HG03354 (cell line): ENCODE data around the gene CGNL1.
A peak's percentile ranks its signal among the peaks of the same experiment; 100 is the strongest.

Experiments
- ATAC-seq: cut with Tn5 transposase; IDR thresholded peaks from one replicate; pipeline ENCODE4 v1.9.1; 2021; ENCODE audit warnings: mild to moderate bottlenecking; ENCODE audit not compliant: unreplicated experiment, poor library complexity, severe bottlenecking

Gene CGNL1

GRCh38 chr15:57554812-57555179 lies 178.5 kb downstream of the CGNL1 start:
- no peak for ATAC-seq

- ATAC-seq = no peak
Measured at GRCh38 chr15:57555270-57555669, 179.0 kb downstream of the CGNL1 start.

- no peak for ATAC-seq
Measured at GRCh38 chr15:57556040-57556439, 179.7 kb downstream of the CGNL1 start.

- no peak for ATAC-seq
Measured at GRCh38 chr15:57557267-57557666, 181.0 kb downstream of the CGNL1 start.

DNA sequence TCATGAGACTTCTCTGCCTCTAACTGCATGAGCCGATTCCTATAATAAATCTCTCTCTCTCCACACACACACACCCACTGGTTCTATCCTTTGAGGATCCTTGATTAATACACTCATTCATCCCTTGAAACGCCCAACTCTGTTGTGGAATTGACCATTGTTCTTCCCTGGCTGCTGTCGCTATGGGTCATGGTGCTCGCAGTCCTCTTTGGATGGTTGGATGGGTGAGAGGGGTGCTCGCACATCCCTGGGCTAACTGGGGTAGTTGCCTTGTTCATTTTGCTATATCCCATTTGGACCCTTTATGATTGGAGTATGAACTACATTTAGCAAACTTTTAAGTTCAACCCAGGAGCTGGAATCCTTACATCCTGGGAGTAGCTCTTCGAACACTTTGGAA lies 181.5 kb downstream of the CGNL1 start:
- no peak for ATAC-seq

DNA sequence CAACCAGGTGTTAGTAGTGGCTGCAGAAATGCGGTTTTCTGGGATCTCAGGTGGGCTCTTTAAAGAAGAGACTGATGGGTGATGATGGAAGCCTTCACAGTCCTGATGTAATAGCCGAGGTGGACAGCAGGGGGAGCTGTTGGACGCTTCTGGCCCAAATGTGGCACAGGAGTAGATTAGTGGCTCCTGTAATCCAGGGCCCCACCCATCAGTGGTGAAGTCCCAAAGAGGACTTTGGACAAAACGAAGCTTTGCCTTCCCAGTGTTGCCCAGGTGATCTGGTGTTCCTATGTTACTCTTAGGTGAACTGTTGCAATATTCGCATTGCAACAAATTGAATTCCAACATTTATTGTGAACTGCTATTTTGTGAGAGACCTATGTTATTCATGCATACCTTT lies 183.6 kb downstream of the CGNL1 start:
- peak; percentile 45 for ATAC-seq

GRCh38 chr15:57561041-57561711 lies 184.9 kb downstream of the CGNL1 start:
- ATAC-seq = peak; percentile 84

DNA sequence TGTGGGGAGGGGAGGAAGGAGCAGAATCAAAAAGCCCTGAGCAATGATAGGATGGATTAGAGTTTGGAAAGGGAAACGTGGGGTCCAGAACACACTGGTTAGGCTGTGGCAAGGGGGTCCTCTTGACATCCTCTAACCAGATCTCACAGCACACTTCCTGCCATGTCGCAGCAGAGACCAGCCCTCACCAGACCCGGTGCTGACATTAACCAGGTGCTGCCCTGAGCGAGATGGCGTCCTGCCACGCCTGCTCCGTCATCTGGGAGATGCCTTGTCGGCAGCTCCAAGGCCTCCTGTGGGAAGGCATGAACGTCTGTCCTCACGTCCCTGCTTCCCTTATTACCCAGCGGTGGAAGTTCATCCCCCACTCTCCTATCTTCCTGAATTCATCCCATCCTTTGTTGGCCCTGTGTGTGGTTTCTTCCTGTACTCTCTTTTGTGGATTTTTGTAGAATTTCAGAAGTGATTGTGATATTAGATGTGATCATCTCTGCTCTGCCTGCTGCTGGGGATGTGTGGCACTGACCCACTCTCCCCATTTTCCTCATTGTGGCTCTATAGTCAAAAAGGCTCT lies 186.0 kb downstream of the CGNL1 start:
- no peak for ATAC-seq

GRCh38 chr15:57563416-57563815 lies 187.1 kb downstream of the CGNL1 start:
- ATAC-seq = no peak

DNA sequence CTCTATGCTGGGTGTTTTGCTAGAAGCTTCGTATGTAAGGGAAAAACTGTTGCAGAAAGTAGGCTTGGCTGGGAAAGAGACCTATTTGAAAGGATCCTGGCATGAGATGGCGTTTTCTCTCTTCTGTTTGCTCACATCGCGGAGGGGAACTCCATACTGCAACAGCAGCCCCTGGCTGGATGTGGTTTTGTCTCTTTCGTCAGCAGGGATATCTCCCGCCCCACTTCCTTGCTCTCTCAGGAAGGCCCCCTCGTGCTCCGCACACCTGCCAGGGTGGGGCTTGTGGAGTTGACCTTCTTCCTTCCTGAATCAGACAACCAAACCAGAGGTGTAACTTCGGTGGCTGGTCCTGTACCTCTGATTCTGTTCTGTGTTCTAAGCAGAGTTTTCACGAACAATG lies 189.0 kb downstream of the CGNL1 start:
- ATAC-seq = no peak

- no peak for ATAC-seq
Measured at GRCh38 chr15:57566834-57567233, 190.5 kb downstream of the CGNL1 start.

DNA sequence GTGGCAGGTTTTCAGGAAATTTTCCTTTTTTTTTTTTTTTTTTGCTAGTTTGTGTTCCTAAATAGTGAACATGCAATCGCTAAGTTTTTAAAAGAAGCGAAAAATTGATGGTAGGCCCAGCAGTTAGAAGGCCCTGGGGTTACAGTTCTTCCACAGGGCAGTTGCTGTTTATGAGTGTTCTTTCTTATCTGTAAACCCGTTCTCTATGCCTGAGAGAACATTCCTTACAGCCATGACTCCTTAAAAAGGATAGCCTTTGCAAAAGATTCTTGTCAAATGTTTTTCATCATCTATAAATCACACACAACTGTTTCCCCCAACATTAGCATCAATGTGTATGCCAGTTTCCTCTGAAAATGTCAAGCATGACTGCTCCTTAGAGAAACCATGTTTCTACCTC lies 191.6 kb downstream of the CGNL1 start:
- no peak for ATAC-seq

- no peak for ATAC-seq
Measured at GRCh38 chr15:57568299-57568698, 192.0 kb downstream of the CGNL1 start.

- ATAC-seq = no peak
Measured at GRCh38 chr15:57570340-57570739, 194.0 kb downstream of the CGNL1 start.

DNA sequence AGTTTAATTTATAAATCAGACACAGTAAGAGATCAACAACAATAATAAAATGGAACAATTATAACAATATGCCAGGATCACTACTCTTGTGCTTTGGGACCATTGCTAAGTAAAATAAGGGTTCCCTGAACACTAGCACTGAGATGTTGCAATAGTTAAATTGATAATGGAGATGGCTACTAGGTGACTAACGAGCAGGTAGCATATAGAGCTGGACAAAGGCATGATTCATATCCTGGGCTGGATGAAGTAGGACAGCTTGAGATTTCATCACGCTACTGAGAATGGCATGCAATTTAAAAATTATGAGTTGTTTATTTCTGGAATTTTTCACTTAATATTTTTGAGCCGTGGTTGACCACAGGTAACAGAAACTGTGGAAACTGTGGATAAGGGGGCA lies 194.7 kb downstream of the CGNL1 start:
- ATAC-seq = no peak

GRCh38 chr15:57571725-57572124 lies 195.4 kb downstream of the CGNL1 start:
- no peak for ATAC-seq

DNA sequence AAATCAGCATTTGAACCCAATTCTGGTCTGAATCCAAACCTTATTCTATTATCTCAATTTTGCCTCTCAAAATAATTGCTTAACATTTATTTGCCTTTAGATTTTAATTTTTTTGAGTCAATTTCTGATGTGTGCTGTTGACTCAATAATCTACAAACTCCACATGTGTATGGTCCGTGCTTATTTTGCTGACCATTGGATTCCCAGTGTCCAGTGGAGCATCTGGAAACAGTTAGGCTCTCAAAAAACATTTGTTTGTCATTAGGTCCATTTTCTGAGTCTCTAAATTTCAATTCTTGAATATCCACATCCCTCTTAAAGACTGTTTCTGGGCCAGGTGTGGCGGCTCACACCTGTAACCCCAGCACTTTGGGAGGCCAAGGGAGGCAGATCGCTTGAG lies 196.2 kb downstream of the CGNL1 start:
- ATAC-seq = no peak

GRCh38 chr15:57573151-57573550 lies 196.8 kb downstream of the CGNL1 start:
- no peak for ATAC-seq

GRCh38 chr15:57575363-57575762 lies 199.1 kb downstream of the CGNL1 start:
- ATAC-seq = no peak

DNA sequence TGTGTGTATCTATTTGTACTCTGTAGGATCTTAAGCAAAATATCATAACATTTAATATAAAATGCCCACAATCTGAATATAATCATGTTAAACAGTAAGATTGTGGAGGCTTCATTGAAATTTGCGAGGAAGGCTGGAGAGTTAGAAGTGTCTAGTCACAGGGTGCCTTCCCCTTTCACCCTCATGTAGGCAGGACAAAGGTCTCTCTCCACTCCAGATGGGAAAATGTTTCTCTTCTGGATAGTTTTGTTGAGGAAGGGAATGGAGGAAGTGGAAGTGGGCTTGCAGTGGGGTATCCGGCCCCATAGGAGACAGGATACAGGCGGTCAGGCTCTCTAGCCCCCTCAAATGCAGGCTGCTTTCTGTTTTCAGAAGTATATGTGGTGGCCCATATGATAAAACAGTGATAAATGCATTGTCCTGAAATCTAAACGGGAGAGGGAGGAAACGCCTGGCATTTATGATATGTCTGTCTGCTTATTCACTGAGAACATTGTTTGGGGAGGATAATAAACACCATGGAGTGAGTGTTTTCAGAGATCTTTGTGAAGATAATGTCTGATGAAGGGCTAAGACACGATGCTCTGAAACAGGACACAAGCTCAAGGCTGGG lies 202.1 kb downstream of the CGNL1 start:
- ATAC-seq = no peak

GRCh38 chr15:57580428-57580827 lies 204.1 kb downstream of the CGNL1 start:
- ATAC-seq = no peak
